Astrocyte (in vitro differentiated cells and primary cell): ENCODE data around the gene DIP2C.

Experiments
- EZH2 ChIP-seq: IDR thresholded peaks from 2 replicates; pipeline ENCODE4 v1.6.1; 2012; ENCODE audit warnings: mild to moderate bottlenecking, low read length, inconsistent platforms; ENCODE audit not compliant: insufficient read depth
- TF ChIP-seq, protein P1 (sequence below): IDR thresholded peaks from 2 replicates; pipeline ENCODE4 v1.5.1; 2011; ENCODE audit warnings: low read depth, mild to moderate bottlenecking, inconsistent platforms, low read length, moderate library complexity; ENCODE audit not compliant: insufficient read depth

GRCh38 chr10:452512-453426 is 236.7 kb downstream of the DIP2C start:
- TF ChIP-seq, protein P1, sequence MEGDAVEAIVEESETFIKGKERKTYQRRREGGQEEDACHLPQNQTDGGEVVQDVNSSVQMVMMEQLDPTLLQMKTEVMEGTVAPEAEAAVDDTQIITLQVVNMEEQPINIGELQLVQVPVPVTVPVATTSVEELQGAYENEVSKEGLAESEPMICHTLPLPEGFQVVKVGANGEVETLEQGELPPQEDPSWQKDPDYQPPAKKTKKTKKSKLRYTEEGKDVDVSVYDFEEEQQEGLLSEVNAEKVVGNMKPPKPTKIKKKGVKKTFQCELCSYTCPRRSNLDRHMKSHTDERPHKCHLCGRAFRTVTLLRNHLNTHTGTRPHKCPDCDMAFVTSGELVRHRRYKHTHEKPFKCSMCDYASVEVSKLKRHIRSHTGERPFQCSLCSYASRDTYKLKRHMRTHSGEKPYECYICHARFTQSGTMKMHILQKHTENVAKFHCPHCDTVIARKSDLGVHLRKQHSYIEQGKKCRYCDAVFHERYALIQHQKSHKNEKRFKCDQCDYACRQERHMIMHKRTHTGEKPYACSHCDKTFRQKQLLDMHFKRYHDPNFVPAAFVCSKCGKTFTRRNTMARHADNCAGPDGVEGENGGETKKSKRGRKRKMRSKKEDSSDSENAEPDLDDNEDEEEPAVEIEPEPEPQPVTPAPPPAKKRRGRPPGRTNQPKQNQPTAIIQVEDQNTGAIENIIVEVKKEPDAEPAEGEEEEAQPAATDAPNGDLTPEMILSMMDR: no peak
- TF ChIP-seq EZH2: no peak
